ENCODE data around the gene GBGT1. TPM values are rescaled to one million over a fixed set of nuclear protein-coding genes. Genes with fewer than 3 reads are reported as not detected.

Gene GBGT1
- total RNA-seq, 1 donor: 4.7 TPM

GRCh38 chr9:133115604-133116345 is 47.9 kb downstream of the GBGT1 start:
- TF ChIP-seq CTCF (IDR thresholded peaks at IDR 0.05; ENCODE audit: insufficient read depth, low read depth, low read length): no peak
- DNase-seq (ENCODE audit: low read depth): no peak

GRCh38 chr9:133114886-133115603 is 48.7 kb downstream of the GBGT1 start:
- no peak for TF ChIP-seq CTCF (IDR thresholded peaks at IDR 0.05; ENCODE audit: insufficient read depth, low read depth, low read length)
- no peak for DNase-seq (ENCODE audit: low read depth)
- H3K4me3 ChIP-seq (ENCODE audit: low read depth, low read length): no peak overlapping the region

More at GRCh38 chr9:133115604-133116345, 47.9 kb downstream of the GBGT1 start:
- no peak overlapping the region for H3K4me3 ChIP-seq (ENCODE audit: low read depth, low read length)

- TF ChIP-seq CTCF (IDR thresholded peaks at IDR 0.05; ENCODE audit: insufficient read depth, low read depth, low read length): no peak
Observed at GRCh38 chr9:133113949-133114885, 49.5 kb downstream of the GBGT1 start.

GRCh38 chr9:133113163-133113948 is 50.4 kb downstream of the GBGT1 start:
- no peak for DNase-seq (ENCODE audit: low read depth)
- no peak overlapping the region for H3K4me3 ChIP-seq (ENCODE audit: low read depth, low read length)
- TF ChIP-seq CTCF (IDR thresholded peaks at IDR 0.05; ENCODE audit: insufficient read depth, low read depth, low read length): no peak

More at GRCh38 chr9:133113949-133114885, 49.5 kb downstream of the GBGT1 start:
- no peak overlapping the region for H3K4me3 ChIP-seq (ENCODE audit: low read depth, low read length)
- DNase-seq (ENCODE audit: low read depth): no peak

GRCh38 chr9:133112663-133113026 is 51.1 kb downstream of the GBGT1 start:
- no peak overlapping the region for H3K4me3 ChIP-seq (ENCODE audit: low read depth, low read length)
- no peak for TF ChIP-seq CTCF (IDR thresholded peaks at IDR 0.05; ENCODE audit: insufficient read depth, low read depth, low read length)
- DNase-seq (ENCODE audit: low read depth): no peak

Data from fibroblast of villous mesenchyme (primary cell).